B cell (primary cell): Measurements from ENCODE around the gene ZNF774. TPM values are rescaled to one million over a fixed set of nuclear protein-coding genes. Genes with fewer than 3 reads are reported as not detected.

Experiments used
- ATAC-seq: fragments of 200-7000 bp; cut with Tn5 transposase; one replicate; pipeline ENCODE4 v1.10.0; 2021; ENCODE audit warnings: low read depth, mild to moderate bottlenecking, moderate number of reproducible peaks, moderate library complexity
- CTCF ChIA-PET: fragments of 350-600 bp; sonication (Branson Sonifier 250); formaldehyde crosslinking; loops from one replicate; lab custom pipeline; 2021; ENCODE audit warnings: antibody characterized with exemption, inconsistent platforms; lab: Charles Lee
- POLR2A ChIA-PET: fragments of 350-600 bp; sonication (Branson Sonifier 250); formaldehyde crosslinking; loops from one replicate; lab custom pipeline; 2021; ENCODE audit warnings: antibody characterized with exemption; lab: Charles Lee
- DNase-seq: peaks from one replicate; pipeline ENCODE4 v3.0.0; 2013
- H2AFZ ChIP-seq: 2 replicates; pipeline ENCODE4 v1.6.1; 2012; ENCODE audit warnings: mild to moderate bottlenecking, low read depth, low read length; ENCODE audit not compliant: insufficient read depth, poor library complexity, severe bottlenecking
- H3K27ac ChIP-seq, 2 donors: 1 replicate in 1 of 2; 2 replicates in 1 of 2; pipeline ENCODE4 v1.5.1; 2012 to 2013; ENCODE audit warnings: low read length in 2 of 2, mild to moderate bottlenecking in 2 of 2, moderate library complexity in 1 of 2
- H3K27me3 ChIP-seq, 4 experiments: fragments of 200-600 bp in 1 of 4; sonication (generic) in 1 of 4; replicated peaks in 1 of 4; 1 replicate in 2 of 4; 2 replicates in 2 of 4; pipeline versions ENCODE4 v1.6.1 to v1.7.0; 2013 to 2016; ENCODE audit warnings: low read length in 3 of 4, mild to moderate bottlenecking in 2 of 4, mixed read lengths in 1 of 4, moderate library complexity in 1 of 4; ENCODE audit not compliant: insufficient read depth in 4 of 4, control insufficient read depth in 3 of 4; ENCODE audit errors: control extremely low read depth in 1 of 4
- H3K36me3 ChIP-seq, 2 experiments: replicated peaks in 1 of 2; 1 replicate in 1 of 2; 2 replicates in 1 of 2; pipeline versions ENCODE4 v1.6.1 to v1.7.1; 2013; ENCODE audit warnings: low read length in 1 of 2; ENCODE audit not compliant: insufficient read depth in 2 of 2, control insufficient read depth in 1 of 2; ENCODE audit errors: control extremely low read depth in 1 of 2, extremely low read depth in 1 of 2
- H3K4me1 ChIP-seq, 2 donors: fragments of 200-600 bp in 1 of 2; sonication (generic) in 1 of 2; 1 replicate in 1 of 2; 2 replicates in 1 of 2; pipeline versions ENCODE4 v1.5.1 to v1.6.1; 2013 to 2017; ENCODE audit warnings: low read length in 2 of 2; ENCODE audit not compliant: control insufficient read depth in 2 of 2, insufficient read depth in 2 of 2
- H3K4me2 ChIP-seq: replicated peaks from 2 replicates; pipeline ENCODE3; 2012; ENCODE audit warnings: mild to moderate bottlenecking, low read depth, low read length; ENCODE audit not compliant: poor library complexity, severe bottlenecking
- H3K4me3 ChIP-seq, 5 experiments: fragments of 200-600 bp in 1 of 5; sonication (generic) in 1 of 5; 1 replicate in 3 of 5; 2 replicates in 2 of 5; pipeline versions ENCODE4 v1.5.1 to v1.7.0; 2011 to 2016; ENCODE audit warnings: low read length in 4 of 5, mild to moderate bottlenecking in 4 of 5, low read depth in 2 of 5, control low read depth in 1 of 5, moderate library complexity in 1 of 5; ENCODE audit not compliant: insufficient read depth in 1 of 5; ENCODE audit errors: control extremely low read depth in 1 of 5, extremely low read depth in 1 of 5
- H3K79me2 ChIP-seq: fragments of 200-600 bp; sonication (generic); one replicate; pipeline ENCODE4 v1.6.0; 2016; ENCODE audit warnings: low read length; ENCODE audit not compliant: control insufficient read depth, insufficient read depth
- H3K9ac ChIP-seq: fragments of 200-600 bp; sonication (generic); 2 replicates; pipeline ENCODE4 v1.6.1; 2017; ENCODE audit warnings: mild to moderate bottlenecking, low read length, moderate library complexity
- H3K9me3 ChIP-seq, 3 donors: one replicate each; pipeline versions ENCODE4 v1.6.1 to v1.7.1; 2013; ENCODE audit warnings: low read length in 2 of 3; ENCODE audit not compliant: control insufficient read depth in 2 of 3, insufficient read depth in 1 of 3; ENCODE audit errors: control extremely low read depth in 1 of 3
- H4K20me1 ChIP-seq: 2 replicates; pipeline ENCODE4 v1.6.0; 2012; ENCODE audit warnings: mild to moderate bottlenecking, low read length; ENCODE audit not compliant: insufficient read depth, control insufficient read depth, poor library complexity, severe bottlenecking
- H3K27ac Mint-ChIP-seq: one replicate; pipeline ENCODE4 v1.8.0; 2021; ENCODE audit warnings: mixed read lengths
- H3K27me3 Mint-ChIP-seq: one replicate; pipeline ENCODE4 v1.8.0; 2021; ENCODE audit warnings: mixed read lengths
- H3K4me1 Mint-ChIP-seq: one replicate; pipeline ENCODE4 v1.8.0; 2021; ENCODE audit warnings: mixed read lengths
- H3K4me3 Mint-ChIP-seq: one replicate; pipeline ENCODE4 v1.8.0; 2021; ENCODE audit warnings: mixed read lengths
- H3K9me3 Mint-ChIP-seq: one replicate; pipeline ENCODE4 v1.8.0; 2022; ENCODE audit warnings: mixed read lengths; ENCODE audit not compliant: insufficient read depth
- EZH2 ChIP-seq: IDR thresholded peaks from 2 replicates; pipeline ENCODE4 v1.6.1; 2012; ENCODE audit warnings: borderline replicate concordance, low read depth, mild to moderate bottlenecking, moderate library complexity, low read length; ENCODE audit not compliant: insufficient read depth, poor library complexity, severe bottlenecking
- WGBS: methylation state at CpG from one replicate; pipeline ENCODE4 v1.1.5; 2013; ENCODE audit warnings: missing lambda C conversion rate; ENCODE audit not compliant: insufficient coverage; 5-methylcytosine and 5-hydroxymethylcytosine counted together
- intact Hi-C: fragments of 100-400 bp; cut with micrococcal nuclease; formaldehyde crosslinking; loops from one replicate; pipeline ENCODE4 v1.10.0; 2022
- polyA plus RNA-seq: library from polyadenylated mRNA; depleted of rRNA; stranded (reverse); fragments of >200 nt; gene quantifications from 2 replicates; pipeline ENCODE4 v1.2.3, GENCODE V29; 2012
- total RNA-seq, 2 donors: library from RNA; stranded (reverse); fragments of 120-200 nt in 1 of 2; gene quantifications; 1 replicate in 1 of 2; 2 replicates in 1 of 2; pipeline versions ENCODE4 v1.2.3 to v1.2.4, GENCODE V29; 2013 to 2022
- TF ChIP-seq, protein P1 (sequence below): fragments of 200-600 bp; IDR thresholded peaks from one replicate; pipeline ENCODE4 v1.8.0; 2022; ENCODE audit warnings: antibody characterized with exemption, mild to moderate bottlenecking

Gene ZNF774
- total and polyA plus RNA-seq, 2 donors (not counting 1 experiment from before 2014, with no cell fraction given): 0.19 to 0.54 TPM

DNA sequence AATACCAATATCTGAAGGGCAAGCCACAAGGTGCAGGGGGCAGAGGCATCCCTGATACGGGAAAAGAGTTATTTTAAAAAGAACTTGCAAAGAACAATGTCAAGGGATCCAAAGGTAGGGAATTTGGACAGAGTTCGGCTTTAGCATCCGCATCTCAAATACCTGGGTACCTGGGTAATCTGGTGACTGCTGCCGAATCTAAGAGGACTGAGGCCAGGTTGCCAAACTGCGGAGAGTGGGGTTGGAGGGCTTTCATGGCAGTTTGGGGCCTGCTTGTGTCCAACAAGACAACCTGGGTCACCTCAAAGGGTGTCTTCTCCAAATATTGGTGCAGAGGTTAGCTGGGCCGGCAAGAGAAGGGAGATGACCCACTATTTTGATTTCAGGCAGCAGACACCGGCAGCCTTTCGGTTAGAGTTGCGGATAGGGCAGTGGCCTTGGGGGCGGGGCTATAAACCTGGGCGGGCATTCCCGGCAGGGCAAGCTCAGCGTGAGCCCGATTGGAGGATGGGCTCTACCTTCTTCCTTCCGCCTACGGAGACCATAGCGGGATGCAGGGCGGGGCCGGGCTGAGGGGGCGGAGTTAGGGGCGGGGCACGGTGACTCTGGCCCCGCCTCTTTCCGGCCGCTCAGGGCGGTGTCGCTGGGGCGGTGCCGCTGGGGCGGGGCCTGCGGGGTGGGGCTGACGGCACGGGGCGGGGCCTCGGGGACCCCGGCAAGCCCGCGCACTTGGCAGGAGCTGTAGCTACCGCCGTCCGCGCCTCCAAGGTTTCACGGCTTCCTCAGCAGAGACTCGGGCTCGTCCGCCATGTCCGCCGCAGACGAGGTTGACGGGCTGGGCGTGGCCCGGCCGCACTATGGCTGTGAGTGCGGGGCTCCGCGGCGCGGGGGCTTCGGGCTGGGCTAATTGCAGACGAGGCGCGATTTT is 35.7 kb downstream of the ZNF774 start, which contains the start of gene IQGAP1:
IQGAP1 (plus strand) TSS at position 709 of the 928 bp plus-strand sequence; CDS start at position 809, 100 bp downstream.
- intact Hi-C loops: loop anchor here (1.0 to 10.0 kb wide), 8 partner anchors 13 to 548 kb away; partner anchors contain the start of genes BLM, GDPGP1, UNC45A and ZNF774
- H3K9ac ChIP-seq: peak within 1 kb of the TSS; percentile 91
- POLR2A ChIA-PET: interaction anchor here (0.6 to 1.9 kb wide), 20 partner anchors 9 to 603 kb away, joined by 3 to 9 read pairs (median 4); partner anchors contain the start of genes CIB1 and MAN2A2
- Mint-ChIP-seq H3K9me3 (no peaks in the 10 kb centered on the region), H3K27me3 (no peaks in the 10 kb centered on the region), H3K4me3 (peak within 1 kb of the TSS; percentile 92), H3K27ac (peak within 1 kb of the TSS; percentile 99), H3K4me1 (peaks cover 36% of the 10 kb centered on the region)
- peaks cover 22 to 26% of the 10 kb centered on the region in 2 donors for H3K4me1 ChIP-seq
- peak within 1 kb of the TSS; percentile 94 for H3K4me2 ChIP-seq
- H2AFZ ChIP-seq: peak within 1 kb of the TSS; percentile 98
- WGBS: 7% methylated on average over 59 of the region's 62 CpGs
- CTCF ChIA-PET: interaction anchor here (0.8 to 2.2 kb wide), 9 partner anchors 12 to 547 kb away, joined by 3 to 8 read pairs (median 4); partner anchors contain the start of genes UNC45A and ZNF774
- peaks cover 46% of the 10 kb centered on the region for H3K79me2 ChIP-seq
- TF ChIP-seq, protein P1, sequence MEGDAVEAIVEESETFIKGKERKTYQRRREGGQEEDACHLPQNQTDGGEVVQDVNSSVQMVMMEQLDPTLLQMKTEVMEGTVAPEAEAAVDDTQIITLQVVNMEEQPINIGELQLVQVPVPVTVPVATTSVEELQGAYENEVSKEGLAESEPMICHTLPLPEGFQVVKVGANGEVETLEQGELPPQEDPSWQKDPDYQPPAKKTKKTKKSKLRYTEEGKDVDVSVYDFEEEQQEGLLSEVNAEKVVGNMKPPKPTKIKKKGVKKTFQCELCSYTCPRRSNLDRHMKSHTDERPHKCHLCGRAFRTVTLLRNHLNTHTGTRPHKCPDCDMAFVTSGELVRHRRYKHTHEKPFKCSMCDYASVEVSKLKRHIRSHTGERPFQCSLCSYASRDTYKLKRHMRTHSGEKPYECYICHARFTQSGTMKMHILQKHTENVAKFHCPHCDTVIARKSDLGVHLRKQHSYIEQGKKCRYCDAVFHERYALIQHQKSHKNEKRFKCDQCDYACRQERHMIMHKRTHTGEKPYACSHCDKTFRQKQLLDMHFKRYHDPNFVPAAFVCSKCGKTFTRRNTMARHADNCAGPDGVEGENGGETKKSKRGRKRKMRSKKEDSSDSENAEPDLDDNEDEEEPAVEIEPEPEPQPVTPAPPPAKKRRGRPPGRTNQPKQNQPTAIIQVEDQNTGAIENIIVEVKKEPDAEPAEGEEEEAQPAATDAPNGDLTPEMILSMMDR: no peak
- no peak for TF ChIP-seq EZH2
- H3K9me3 ChIP-seq: no peaks in the 10 kb centered on the region
- H3K27me3 ChIP-seq: no peaks in the 10 kb centered on the region
- peak; percentile 97 for DNase-seq
- peak within 1 kb of the TSS; percentile 72 to 93 (median 87) for H3K4me3 ChIP-seq
- peak; percentile 86 for ATAC-seq
- peak within 1 kb of the TSS; percentile 91 to 95 for H3K27ac ChIP-seq
- H4K20me1 ChIP-seq: peaks cover 30% of the 10 kb centered on the region
- peaks cover 0 to 13% of the 10 kb centered on the region in 2 experiments for H3K36me3 ChIP-seq
